MM.1S (cell line): ENCODE results near the gene ZYX.

Source experiments
- DNase-seq: peaks from one replicate; pipeline ENCODE4 v3.0.0-alpha.2; 2015
- H2AFZ ChIP-seq: fragments of 300-600 bp; sonication (generic); 2 replicates; pipeline ENCODE4 v1.6.0; 2016; ENCODE audit warnings: antibody characterized with exemption, low read length
- H3F3A ChIP-seq: fragments of 300-600 bp; sonication (generic); 2 replicates; pipeline ENCODE4 v1.6.1; 2016; ENCODE audit warnings: mild to moderate bottlenecking, antibody characterized with exemption, low read length, moderate library complexity, mixed read lengths; ENCODE audit not compliant: insufficient read depth
- H3K27ac ChIP-seq: fragments of 300-600 bp; sonication (generic); 2 replicates; pipeline ENCODE4 v1.5.1; 2016; ENCODE audit warnings: mild to moderate bottlenecking, low read length
- H3K27me3 ChIP-seq: fragments of 300-600 bp; sonication (generic); replicated peaks from 2 replicates; pipeline ENCODE4 v1.6.0; 2016; ENCODE audit warnings: low read length; ENCODE audit not compliant: insufficient read depth
- H3K36me3 ChIP-seq: fragments of 300-600 bp; sonication (generic); replicated peaks from 2 replicates; pipeline ENCODE4 v1.6.1; 2016; ENCODE audit warnings: mild to moderate bottlenecking, low read length, mixed read lengths; ENCODE audit not compliant: insufficient read depth
- H3K4me1 ChIP-seq: fragments of 300-600 bp; sonication (generic); 2 replicates; pipeline ENCODE4 v1.6.1; 2016; ENCODE audit warnings: low read length, mixed read lengths
- H3K4me2 ChIP-seq: fragments of 300-600 bp; sonication (generic); 2 replicates; pipeline ENCODE4 v1.6.0; 2016; ENCODE audit warnings: low read depth, low read length
- H3K4me3 ChIP-seq: fragments of 300-600 bp; sonication (generic); 2 replicates; pipeline ENCODE4 v1.5.1; 2016; ENCODE audit warnings: low read length, mixed read lengths
- H3K79me2 ChIP-seq: fragments of 300-600 bp; sonication (generic); 2 replicates; pipeline ENCODE4 v1.6.1; 2016; ENCODE audit warnings: mixed run types, low read length, mixed read lengths
- H3K9ac ChIP-seq: fragments of 300-600 bp; sonication (generic); 2 replicates; pipeline ENCODE4 v1.6.1; 2016; ENCODE audit warnings: low read length, mixed read lengths
- H3K9me2 ChIP-seq: fragments of 300-600 bp; sonication (generic); replicated peaks from 2 replicates; pipeline ENCODE4 v1.6.1; 2016; ENCODE audit warnings: mild to moderate bottlenecking, low read length, mixed read lengths; ENCODE audit not compliant: insufficient read depth
- H3K9me3 ChIP-seq: fragments of 300-600 bp; sonication (generic); replicated peaks from 2 replicates; pipeline ENCODE4 v1.6.1; 2016; ENCODE audit warnings: mild to moderate bottlenecking, low read length, mixed read lengths; ENCODE audit not compliant: insufficient read depth
- H4K20me1 ChIP-seq: fragments of 300-600 bp; sonication (generic); 2 replicates; pipeline ENCODE4 v1.6.1; 2016; ENCODE audit warnings: mild to moderate bottlenecking, low read length, moderate library complexity, mixed read lengths; ENCODE audit not compliant: insufficient read depth
- CTCF ChIP-seq: fragments of 300-600 bp; sonication (generic); IDR thresholded peaks from 2 replicates; pipeline ENCODE4 v1.5.1; 2016; ENCODE audit warnings: antibody characterized with exemption, low read length, mixed read lengths
- EZH2 ChIP-seq: fragments of 300-600 bp; sonication (generic); optimal IDR thresholded peaks from 2 replicates; pipeline ENCODE3; 2017; ENCODE audit warnings: low read depth, mild to moderate bottlenecking, antibody characterized with exemption, low read length, mixed read lengths
- EZH2phosphoT487 ChIP-seq: fragments of 300-600 bp; sonication (generic); IDR thresholded peaks from 2 replicates; pipeline ENCODE4 v1.6.1; 2018; ENCODE audit warnings: antibody characterized with exemption, low read length

ZYX gene

GRCh38 chr7:143354965-143355364, 26.2 kb upstream of the ZYX start:
- DNase-seq: no peak
- TF ChIP-seq EZH2phosphoT487: no peak
- TF ChIP-seq EZH2: no peak
- TF ChIP-seq CTCF: no peak
- H3K9me3 ChIP-seq: no peaks in the 10 kb centered on the region

GRCh38 chr7:143355450-143356385, 25.4 kb upstream of the ZYX start:
- Histone ChIP-seq H3K9me2 (no peaks in the 10 kb centered on the region), H3K79me2 (no peaks in the 10 kb centered on the region), H3K36me3 (no peaks in the 10 kb centered on the region), H3K4me2 (no peak overlapping the region), H3K9me3 (no peaks in the 10 kb centered on the region), H3K27ac (no peak overlapping the region), H3F3A (no peaks in the 10 kb centered on the region), H3K9ac (no peak overlapping the region), H4K20me1 (no peaks in the 10 kb centered on the region), H2AFZ (no peak overlapping the region), H3K4me3 (no peak overlapping the region), H3K27me3 (peaks cover 25% of the 10 kb centered on the region), H3K4me1 (no peaks in the 10 kb centered on the region)
- TF ChIP-seq CTCF (no peak), EZH2 (no peak), EZH2phosphoT487 (no peak)
- DNase-seq: no peak

More at GRCh38 chr7:143354965-143355364, 26.2 kb upstream of the ZYX start:
- Histone ChIP-seq H2AFZ (no peak overlapping the region), H3K4me1 (no peaks in the 10 kb centered on the region), H3K27ac (no peak overlapping the region), H3F3A (no peaks in the 10 kb centered on the region), H3K9me2 (no peaks in the 10 kb centered on the region), H4K20me1 (no peaks in the 10 kb centered on the region), H3K79me2 (no peaks in the 10 kb centered on the region), H3K36me3 (no peaks in the 10 kb centered on the region), H3K9ac (no peak overlapping the region), H3K4me3 (no peak overlapping the region), H3K4me2 (no peak overlapping the region), H3K27me3 (peaks cover 18% of the 10 kb centered on the region)

GRCh38 chr7:143356414-143357050, 24.6 kb upstream of the ZYX start:
- Histone ChIP-seq H3K4me1 (no peaks in the 10 kb centered on the region), H2AFZ (no peak overlapping the region), H3F3A (no peaks in the 10 kb centered on the region), H4K20me1 (no peaks in the 10 kb centered on the region), H3K27ac (no peak overlapping the region), H3K27me3 (peaks cover 30% of the 10 kb centered on the region), H3K4me3 (no peak overlapping the region), H3K9me3 (no peaks in the 10 kb centered on the region), H3K9me2 (no peaks in the 10 kb centered on the region), H3K79me2 (no peaks in the 10 kb centered on the region), H3K36me3 (no peaks in the 10 kb centered on the region), H3K4me2 (no peak overlapping the region), H3K9ac (no peak overlapping the region)
- no peak for DNase-seq
- no peak for TF ChIP-seq CTCF
- no peak for TF ChIP-seq EZH2
- no peak for TF ChIP-seq EZH2phosphoT487
